A549 (cell line): Measurements from ENCODE around the gene TNIP3. TPM values are rescaled to one million over a fixed set of nuclear protein-coding genes. Genes with fewer than 3 reads are reported as not detected.

Experiments
- ATAC-seq, 2 experiments: fragments of 200-7000 bp in 1 of 2; fragments of >200 bp in 1 of 2; cut with Nextera tagmentation in 1 of 2; cut with Tn5 transposase in 1 of 2; 3 replicates each; pipeline versions ENCODE4 v1.8.0 to v1.9.1; 2018 to 2020; ENCODE audit warnings: mild to moderate bottlenecking in 1 of 2, moderate library complexity in 1 of 2
- CTCF ChIA-PET: fragments of 300-600 bp; sonication (Branson Sonifier 250); formaldehyde crosslinking; extraction: SDS; loops from one replicate; lab custom pipeline; 2021; ENCODE audit warnings: antibody characterized with exemption, inconsistent platforms; lab: Yijun Ruan, JAX
- POLR2A ChIA-PET: fragments of 350-600 bp; formaldehyde crosslinking; extraction: SDS; loops from one replicate; lab custom pipeline; 2021; ENCODE audit warnings: antibody characterized with exemption, inconsistent platforms; lab: Yijun Ruan, JAX
- DNase-seq, 2 experiments: peaks; one replicate each; pipeline versions ENCODE4 v3.0.0 to v3.0.0-alpha.2; 2011 to 2016; ENCODE audit warnings: low read depth in 1 of 2, low spot score in 1 of 2
- FAIRE-seq: peaks from 2 replicates; lab custom pipeline; 2011; peaks lifted over from hg19 to GRCh38; lab: Jason Lieb, UNC
- H3K27ac ChIP-seq, 2 experiments: fragments of >200 bp; sonication (Bioruptor Twin); formaldehyde crosslinking; 3 replicates each; pipeline ENCODE4 v1.5.1; 2016 to 2017
- H3K4me1 ChIP-seq: fragments of >200 bp; sonication (Bioruptor Twin); formaldehyde crosslinking; 3 replicates; pipeline ENCODE4 v1.6.1; 2016
- H3K4me2 ChIP-seq: fragments of >200 bp; sonication (Bioruptor Twin); formaldehyde crosslinking; 3 replicates; pipeline ENCODE4 v1.6.1; 2016
- H3K4me3 ChIP-seq: fragments of >200 bp; sonication (Bioruptor Twin); formaldehyde crosslinking; 3 replicates; pipeline ENCODE4 v1.5.1; 2016
- H3K9me3 ChIP-seq: fragments of >200 bp; sonication (Bioruptor Twin); formaldehyde crosslinking; 3 replicates; pipeline ENCODE4 v1.6.1; 2016
- CHD2 ChIP-seq: fragments of 150-350 bp; IDR thresholded peaks from 2 replicates; pipeline ENCODE4 v1.6.1; 2014; ENCODE audit warnings: low read length; ENCODE audit not compliant: partially characterized antibody
- EHMT2 ChIP-seq: fragments of 200-600 bp; sonication (generic); IDR thresholded peaks from 2 replicates; pipeline ENCODE4 v1.6.1; 2016; ENCODE audit warnings: antibody characterized with exemption, low read depth, mild to moderate bottlenecking, moderate library complexity
- FOSB ChIP-seq: fragments of 250-450 bp; sonication (Bioruptor Pico); IDR thresholded peaks from 2 replicates; pipeline ENCODE4 v1.5.0; 2020; ENCODE audit warnings: mild to moderate bottlenecking, moderate library complexity
- FOSL2 ChIP-seq, 2 experiments: fragments of 450-650 bp in 1 of 2; fragments of >200 bp in 1 of 2; sonication (Bioruptor Twin) in 1 of 2; formaldehyde crosslinking; IDR thresholded peaks; 2 replicates each; pipeline versions ENCODE4 v1.5.0 to v1.6.1; 2016 to 2020; ENCODE audit warnings: mild to moderate bottlenecking in 1 of 2, moderate library complexity in 1 of 2
- HOXB5 ChIP-seq: fragments of 250-450 bp; sonication (Bioruptor Pico); IDR thresholded peaks from 2 replicates; pipeline ENCODE4 v1.5.0; 2020; ENCODE audit warnings: mild to moderate bottlenecking, moderate library complexity
- JUN ChIP-seq, 2 experiments: fragments of >200 bp; sonication (Bioruptor Twin); formaldehyde crosslinking; IDR thresholded peaks; 2 replicates in 1 of 2; 3 replicates in 1 of 2; pipeline ENCODE4 v1.6.1; 2016 to 2017
- KDM5A ChIP-seq: fragments of 200-600 bp; sonication (generic); IDR thresholded peaks from 2 replicates; pipeline ENCODE4 v1.6.1; 2016; ENCODE audit warnings: antibody characterized with exemption, mild to moderate bottlenecking
- MAFK ChIP-seq: fragments of 450-650 bp; IDR thresholded peaks from 2 replicates; pipeline ENCODE4 v1.6.1; 2014; ENCODE audit not compliant: partially characterized antibody
- NFE2L2 ChIP-seq: fragments of 150-350 bp; conservative IDR thresholded peaks from 2 replicates; pipeline ENCODE4 v1.6.1; 2014; ENCODE audit warnings: low read length
- PHF8 ChIP-seq: fragments of 200-600 bp; sonication (generic); IDR thresholded peaks from 2 replicates; pipeline ENCODE4 v1.6.1; 2016; ENCODE audit warnings: low read depth, mild to moderate bottlenecking, antibody characterized with exemption, moderate library complexity, borderline replicate concordance
- SMC3 ChIP-seq: fragments of >200 bp; sonication (Bioruptor Twin); formaldehyde crosslinking; IDR thresholded peaks from 3 replicates; pipeline ENCODE4 v1.6.1; 2018; ENCODE audit warnings: inconsistent platforms
- ZFP36 ChIP-seq: fragments of 450-650 bp; IDR thresholded peaks from 2 replicates; pipeline ENCODE4 v1.6.1; 2014; ENCODE audit warnings: borderline replicate concordance; ENCODE audit not compliant: partially characterized antibody
- ZNF302 ChIP-seq: fragments of 250-450 bp; sonication (Bioruptor Pico); IDR thresholded peaks from 2 replicates; pipeline ENCODE4 v1.9.0; 2021; ENCODE audit warnings: inconsistent platforms, mild to moderate bottlenecking, moderate library complexity
- WGBS: methylation state at CpG from one replicate; pipeline ENCODE4 v1.1.6; 2017; ENCODE audit errors: missing lambda C conversion rate; 5-methylcytosine and 5-hydroxymethylcytosine counted together
- polyA plus RNA-seq, 4 experiments: library from polyadenylated mRNA; depleted of rRNA in 3 of 4; stranded (reverse); fragments of >200 nt; fragmentation: RNase III in 1 of 4; extraction: RNeasy Plus Mini Kit Qiagen cat#74134 plus additional on column Dnase treatment in 1 of 4; gene quantifications; 2 replicates in 3 of 4; 3 replicates in 1 of 4; pipeline ENCODE4 v1.2.3, GENCODE V29; 2011 to 2017
- TF ChIP-seq, protein P1 (sequence below): IDR thresholded peaks from 2 replicates; pipeline ENCODE4 v1.6.1; 2012
- TF ChIP-seq, protein P2 (sequence below): fragments of >200 bp; sonication (Bioruptor Twin); formaldehyde crosslinking; IDR thresholded peaks from 3 replicates; pipeline ENCODE4 v1.6.1; 2016
- TF ChIP-seq, protein P3 (sequence below): IDR thresholded peaks from 2 replicates; pipeline ENCODE4 v1.6.1; 2012; ENCODE audit warnings: low read depth, borderline replicate concordance
- TF ChIP-seq, protein P4 (sequence below): fragments of >200 bp; sonication (Bioruptor Twin); formaldehyde crosslinking; IDR thresholded peaks from 2 replicates; pipeline ENCODE4 v1.6.1; 2016
- TF ChIP-seq, protein P5 (sequence below): fragments of 150-350 bp; IDR thresholded peaks from 2 replicates; pipeline ENCODE4 v1.6.1; 2014; ENCODE audit warnings: low read depth, mild to moderate bottlenecking, low read length
- TF ChIP-seq, protein P6 (sequence below): fragments of >200 bp; sonication (Bioruptor Twin); formaldehyde crosslinking; IDR thresholded peaks from 3 replicates; pipeline ENCODE4 v1.5.1; 2016
- TF ChIP-seq, protein P7 (sequence below): fragments of 250-450 bp; sonication (Bioruptor Pico); IDR thresholded peaks from 2 replicates; pipeline ENCODE4 v1.5.0; 2021; ENCODE audit warnings: mild to moderate bottlenecking, moderate library complexity, borderline replicate concordance

The TNIP3 gene
- polyA plus RNA-seq, 2 of the 4 experiments (the other 2 are of a cell fraction), result 0.46 to 0.58 TPM

DNA sequence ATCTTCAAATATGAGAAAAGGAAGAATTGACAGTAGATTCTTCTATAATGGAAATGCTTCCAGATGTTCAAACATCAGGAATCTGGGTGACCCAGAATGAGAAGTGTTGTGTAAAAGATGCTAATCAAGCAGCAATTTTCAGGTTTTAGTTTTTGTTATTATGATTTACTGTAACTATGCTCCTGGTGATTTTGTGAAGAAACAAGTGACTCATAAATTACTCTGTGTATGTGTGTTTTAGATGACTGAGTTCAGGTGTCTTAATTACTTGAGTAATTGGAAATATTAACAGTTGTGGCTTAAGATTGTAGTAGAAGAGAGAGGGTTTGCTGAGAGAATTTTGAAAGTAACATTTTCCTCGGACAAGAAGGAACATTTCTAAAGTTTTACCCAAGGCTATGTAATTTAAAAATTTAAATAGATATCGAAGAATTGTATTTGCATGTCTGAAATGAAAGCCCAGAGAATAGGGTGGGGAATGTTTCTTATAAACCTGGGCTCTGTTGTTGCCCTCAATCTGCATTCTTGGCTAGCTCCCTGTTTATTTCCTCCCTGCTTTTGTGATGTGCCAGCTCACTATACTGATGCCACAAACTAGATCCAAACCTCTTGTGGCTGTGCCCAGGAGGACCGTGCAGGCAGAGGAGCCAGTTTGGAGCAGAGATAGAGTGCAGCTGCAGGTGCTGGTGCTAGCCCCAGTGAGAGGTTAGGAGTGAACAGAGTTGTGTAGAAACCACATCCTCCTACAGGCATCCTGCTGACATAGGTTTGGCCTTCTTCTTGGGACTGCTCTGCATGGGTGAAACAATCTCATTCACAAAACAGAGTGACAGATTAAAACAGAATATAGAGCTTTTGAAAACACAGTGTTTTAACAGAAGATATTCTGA lies 25.4 kb upstream of the TNIP3 start (continued):
- TF ChIP-seq ZFP36 (no peak), PHF8 (no peak), CHD2 (no peak), JUN (IDR thresholded peaks at IDR 0.05) (no peak), ZNF302 (no peak)
- TF ChIP-seq, protein P1, sequence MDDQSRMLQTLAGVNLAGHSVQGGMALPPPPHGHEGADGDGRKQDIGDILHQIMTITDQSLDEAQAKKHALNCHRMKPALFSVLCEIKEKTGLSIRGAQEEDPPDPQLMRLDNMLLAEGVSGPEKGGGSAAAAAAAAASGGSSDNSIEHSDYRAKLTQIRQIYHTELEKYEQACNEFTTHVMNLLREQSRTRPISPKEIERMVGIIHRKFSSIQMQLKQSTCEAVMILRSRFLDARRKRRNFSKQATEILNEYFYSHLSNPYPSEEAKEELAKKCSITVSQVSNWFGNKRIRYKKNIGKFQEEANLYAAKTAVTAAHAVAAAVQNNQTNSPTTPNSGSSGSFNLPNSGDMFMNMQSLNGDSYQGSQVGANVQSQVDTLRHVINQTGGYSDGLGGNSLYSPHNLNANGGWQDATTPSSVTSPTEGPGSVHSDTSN, result no peak
- TF ChIP-seq, protein P2, sequence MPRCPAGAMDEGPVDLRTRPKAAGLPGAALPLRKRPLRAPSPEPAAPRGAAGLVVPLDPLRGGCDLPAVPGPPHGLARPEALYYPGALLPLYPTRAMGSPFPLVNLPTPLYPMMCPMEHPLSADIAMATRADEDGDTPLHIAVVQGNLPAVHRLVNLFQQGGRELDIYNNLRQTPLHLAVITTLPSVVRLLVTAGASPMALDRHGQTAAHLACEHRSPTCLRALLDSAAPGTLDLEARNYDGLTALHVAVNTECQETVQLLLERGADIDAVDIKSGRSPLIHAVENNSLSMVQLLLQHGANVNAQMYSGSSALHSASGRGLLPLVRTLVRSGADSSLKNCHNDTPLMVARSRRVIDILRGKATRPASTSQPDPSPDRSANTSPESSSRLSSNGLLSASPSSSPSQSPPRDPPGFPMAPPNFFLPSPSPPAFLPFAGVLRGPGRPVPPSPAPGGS, result no peak
- TF ChIP-seq, protein P3, sequence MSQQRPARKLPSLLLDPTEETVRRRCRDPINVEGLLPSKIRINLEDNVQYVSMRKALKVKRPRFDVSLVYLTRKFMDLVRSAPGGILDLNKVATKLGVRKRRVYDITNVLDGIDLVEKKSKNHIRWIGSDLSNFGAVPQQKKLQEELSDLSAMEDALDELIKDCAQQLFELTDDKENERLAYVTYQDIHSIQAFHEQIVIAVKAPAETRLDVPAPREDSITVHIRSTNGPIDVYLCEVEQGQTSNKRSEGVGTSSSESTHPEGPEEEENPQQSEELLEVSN, result no peak
- TF ChIP-seq, all 56 proteins: peak for 0

DNA sequence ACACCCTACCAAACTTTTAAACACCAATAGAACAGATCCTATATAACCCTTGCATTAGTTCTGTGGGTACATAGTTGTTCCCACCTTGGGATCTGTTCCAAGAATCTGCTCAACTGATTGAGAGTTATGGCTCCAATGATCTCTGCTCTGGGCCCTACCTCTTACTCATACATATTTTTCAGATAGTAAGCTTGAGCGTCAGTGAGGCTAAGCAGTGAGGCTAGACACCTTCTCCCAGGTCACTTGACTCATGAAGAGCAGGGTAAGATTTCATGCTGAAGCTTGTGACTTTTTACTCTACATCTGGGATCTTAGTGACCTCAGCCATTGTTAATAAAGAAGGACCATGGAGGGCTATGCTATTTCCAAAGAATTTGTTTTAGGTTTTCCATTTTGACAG lies 23.1 kb upstream of the TNIP3 start:
- H3K9me3 ChIP-seq, result no peaks in the 10 kb centered on the region
- no peaks in the 10 kb centered on the region for H3K4me1 ChIP-seq
- WGBS, result 67% methylated on average over 1 of the region's 1 CpG
- FAIRE-seq (no peak), DNase-seq (no peak), ATAC-seq (no peak)
- ChIA-PET CTCF (no interaction called here), POLR2A (no interaction called here)
- H3K27ac ChIP-seq, result no peak overlapping the region
- no peak for TF ChIP-seq ZNF302
- TF ChIP-seq KDM5A, result no peak
- TF ChIP-seq HOXB5 (CRISPR knock-in tag), result no peak
- TF ChIP-seq PHF8, result no peak
- TF ChIP-seq, protein P1, result no peak
- no peak for TF ChIP-seq CHD2
- TF ChIP-seq SMC3, result no peak
- no peak overlapping the region for H3K4me3 ChIP-seq
- no peak overlapping the region for H3K4me2 ChIP-seq

DNA sequence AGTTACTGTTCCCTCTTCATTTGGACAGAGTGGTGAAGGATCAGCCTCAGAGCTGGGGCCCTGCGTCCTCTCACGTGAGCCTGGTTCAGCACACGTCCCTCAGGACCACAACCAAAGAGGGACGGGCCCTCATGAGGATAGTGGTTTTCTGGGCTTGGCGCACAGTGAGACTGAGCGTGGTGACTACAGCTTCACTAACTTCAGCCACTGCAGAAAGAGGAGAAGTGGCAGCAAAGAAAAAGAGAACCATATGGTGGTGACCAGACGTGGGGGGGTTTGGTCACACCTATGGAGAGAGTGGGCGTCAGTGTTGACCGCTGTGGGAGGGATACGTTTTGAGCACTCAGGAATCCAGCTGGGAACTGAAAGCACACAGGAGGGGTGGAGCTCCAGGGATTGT lies 21.8 kb upstream of the TNIP3 start:
- WGBS, result 65% methylated on average over 10 of the region's 10 CpGs
- POLR2A ChIA-PET, result no interaction called here
- Histone ChIP-seq H3K27ac (no peak overlapping the region), H3K9me3 (no peaks in the 10 kb centered on the region), H3K4me1 (no peaks in the 10 kb centered on the region)
- CTCF ChIA-PET, result no interaction called here
- TF ChIP-seq, protein P4, sequence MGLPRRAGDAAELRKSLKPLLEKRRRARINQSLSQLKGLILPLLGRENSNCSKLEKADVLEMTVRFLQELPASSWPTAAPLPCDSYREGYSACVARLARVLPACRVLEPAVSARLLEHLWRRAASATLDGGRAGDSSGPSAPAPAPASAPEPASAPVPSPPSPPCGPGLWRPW, result no peak
- TF ChIP-seq, protein P2, result no peak
- TF ChIP-seq ZFP36 (no peak), FOSL2 (IDR thresholded peaks at IDR 0.05) (no peak), FOSL2 (CRISPR knock-in tag; IDR thresholded peaks at IDR 0.05) (no peak), FOSB (CRISPR knock-in tag) (no peak), MAFK (no peak), EHMT2 (no peak), NFE2L2 (no peak)
- TF ChIP-seq, protein P5, sequence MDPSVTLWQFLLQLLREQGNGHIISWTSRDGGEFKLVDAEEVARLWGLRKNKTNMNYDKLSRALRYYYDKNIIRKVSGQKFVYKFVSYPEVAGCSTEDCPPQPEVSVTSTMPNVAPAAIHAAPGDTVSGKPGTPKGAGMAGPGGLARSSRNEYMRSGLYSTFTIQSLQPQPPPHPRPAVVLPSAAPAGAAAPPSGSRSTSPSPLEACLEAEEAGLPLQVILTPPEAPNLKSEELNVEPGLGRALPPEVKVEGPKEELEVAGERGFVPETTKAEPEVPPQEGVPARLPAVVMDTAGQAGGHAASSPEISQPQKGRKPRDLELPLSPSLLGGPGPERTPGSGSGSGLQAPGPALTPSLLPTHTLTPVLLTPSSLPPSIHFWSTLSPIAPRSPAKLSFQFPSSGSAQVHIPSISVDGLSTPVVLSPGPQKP, result no peak
- TF ChIP-seq, protein P6, sequence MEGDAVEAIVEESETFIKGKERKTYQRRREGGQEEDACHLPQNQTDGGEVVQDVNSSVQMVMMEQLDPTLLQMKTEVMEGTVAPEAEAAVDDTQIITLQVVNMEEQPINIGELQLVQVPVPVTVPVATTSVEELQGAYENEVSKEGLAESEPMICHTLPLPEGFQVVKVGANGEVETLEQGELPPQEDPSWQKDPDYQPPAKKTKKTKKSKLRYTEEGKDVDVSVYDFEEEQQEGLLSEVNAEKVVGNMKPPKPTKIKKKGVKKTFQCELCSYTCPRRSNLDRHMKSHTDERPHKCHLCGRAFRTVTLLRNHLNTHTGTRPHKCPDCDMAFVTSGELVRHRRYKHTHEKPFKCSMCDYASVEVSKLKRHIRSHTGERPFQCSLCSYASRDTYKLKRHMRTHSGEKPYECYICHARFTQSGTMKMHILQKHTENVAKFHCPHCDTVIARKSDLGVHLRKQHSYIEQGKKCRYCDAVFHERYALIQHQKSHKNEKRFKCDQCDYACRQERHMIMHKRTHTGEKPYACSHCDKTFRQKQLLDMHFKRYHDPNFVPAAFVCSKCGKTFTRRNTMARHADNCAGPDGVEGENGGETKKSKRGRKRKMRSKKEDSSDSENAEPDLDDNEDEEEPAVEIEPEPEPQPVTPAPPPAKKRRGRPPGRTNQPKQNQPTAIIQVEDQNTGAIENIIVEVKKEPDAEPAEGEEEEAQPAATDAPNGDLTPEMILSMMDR, result no peak
- TF ChIP-seq, protein P7, sequence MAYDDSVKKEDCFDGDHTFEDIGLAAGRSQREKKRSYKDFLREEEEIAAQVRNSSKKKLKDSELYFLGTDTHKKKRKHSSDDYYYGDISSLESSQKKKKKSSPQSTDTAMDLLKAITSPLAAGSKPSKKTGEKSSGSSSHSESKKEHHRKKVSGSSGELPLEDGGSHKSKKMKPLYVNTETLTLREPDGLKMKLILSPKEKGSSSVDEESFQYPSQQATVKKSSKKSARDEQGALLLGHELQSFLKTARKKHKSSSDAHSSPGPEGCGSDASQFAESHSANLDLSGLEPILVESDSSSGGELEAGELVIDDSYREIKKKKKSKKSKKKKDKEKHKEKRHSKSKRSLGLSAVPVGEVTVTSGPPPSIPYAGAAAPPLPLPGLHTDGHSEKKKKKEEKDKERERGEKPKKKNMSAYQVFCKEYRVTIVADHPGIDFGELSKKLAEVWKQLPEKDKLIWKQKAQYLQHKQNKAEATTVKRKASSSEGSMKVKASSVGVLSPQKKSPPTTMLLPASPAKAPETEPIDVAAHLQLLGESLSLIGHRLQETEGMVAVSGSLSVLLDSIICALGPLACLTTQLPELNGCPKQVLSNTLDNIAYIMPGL (CRISPR knock-in tag), result no peak
- TF ChIP-seq, all 56 proteins: peak for 0
- Histone ChIP-seq H3K4me2 (no peak overlapping the region), H3K4me3 (no peak overlapping the region)
- DNase-seq (no peak), FAIRE-seq (no peak), ATAC-seq (no peak)
